Frontal cortex (tissue), 4 donors: ENCODE results near the gene FHOD3. TPM values are rescaled to one million over a fixed set of nuclear protein-coding genes. Genes with fewer than 3 reads are reported as not detected.

Experiments used
- DNase-seq, 2 donors: peaks; one replicate each; pipeline ENCODE4 v3.0.0; 2012; ENCODE audit warnings: low spot score in 2 of 2
- FAIRE-seq: peaks from 2 replicates; lab custom pipeline; 2012; peaks lifted over from hg19 to GRCh38; lab: Jason Lieb, UNC
- total RNA-seq: library from RNA; depleted of rRNA; stranded (reverse); fragments of >200 nt; gene quantifications from one replicate; pipeline ENCODE4 v1.2.3, GENCODE V29; 2014
- donor health status: control.
- donor health status: control.
- donor health status: control.

Gene FHOD3
- total RNA-seq, 1 donor from 2014 or later, result 46.9 TPM

- DNase-seq (no peak), FAIRE-seq (no peak)
Observed at GRCh38 chr18:36375118-36375517, 77.6 kb downstream of the FHOD3 start.

GRCh38 chr18:36376361-36376760 is 78.8 kb downstream of the FHOD3 start:
- DNase-seq, result no peak
- FAIRE-seq, result no peak

GRCh38 chr18:36377626-36378025 is 80.1 kb downstream of the FHOD3 start:
- no peak for FAIRE-seq
- DNase-seq, result no peak

- no peak for DNase-seq
- FAIRE-seq, result no peak
Observed at GRCh38 chr18:36378205-36378604, 80.7 kb downstream of the FHOD3 start.

GRCh38 chr18:36379435-36379984 is 82.0 kb downstream of the FHOD3 start:
- no peak for FAIRE-seq
- DNase-seq, result no peak

- DNase-seq (no peak), FAIRE-seq (no peak)
Observed at GRCh38 chr18:36380173-36380827, 82.8 kb downstream of the FHOD3 start.

- DNase-seq (no peak), FAIRE-seq (no peak)
Observed at GRCh38 chr18:36381075-36381474, 83.6 kb downstream of the FHOD3 start.

- DNase-seq (no peak), FAIRE-seq (no peak)
Observed at GRCh38 chr18:36382854-36383253, 85.3 kb downstream of the FHOD3 start.

GRCh38 chr18:36386150-36386920 is 88.8 kb downstream of the FHOD3 start:
- no peak for FAIRE-seq
- DNase-seq, result no peak

GRCh38 chr18:36387310-36387709 is 89.8 kb downstream of the FHOD3 start:
- FAIRE-seq, result no peak

GRCh38 chr18:36388310-36388709 is 90.8 kb downstream of the FHOD3 start:
- DNase-seq, result no peak
- FAIRE-seq, result no peak

More at GRCh38 chr18:36387310-36387709, 89.8 kb downstream of the FHOD3 start:
- DNase-seq, result no peak

GRCh38 chr18:36389027-36389426 is 91.5 kb downstream of the FHOD3 start:
- FAIRE-seq (no peak), DNase-seq (no peak)

- DNase-seq, result no peak
Observed at GRCh38 chr18:36389811-36390581, 92.5 kb downstream of the FHOD3 start.

GRCh38 chr18:36391426-36392145 is 94.1 kb downstream of the FHOD3 start:
- FAIRE-seq (no peak), DNase-seq (no peak)

More at GRCh38 chr18:36389811-36390581, 92.5 kb downstream of the FHOD3 start:
- FAIRE-seq, result no peak

GRCh38 chr18:36392164-36392978 is 94.9 kb downstream of the FHOD3 start:
- no peak for DNase-seq
- no peak for FAIRE-seq

GRCh38 chr18:36392979-36393287 is 95.4 kb downstream of the FHOD3 start:
- FAIRE-seq (no peak), DNase-seq (no peak)

- DNase-seq (no peak), FAIRE-seq (no peak)
Observed at GRCh38 chr18:36394486-36394885, 97.0 kb downstream of the FHOD3 start.

- FAIRE-seq, result no peak
- no peak for DNase-seq
Observed at GRCh38 chr18:36396190-36396589, 98.7 kb downstream of the FHOD3 start.

- no peak for DNase-seq
- FAIRE-seq, result no peak
Observed at GRCh38 chr18:36397033-36397432, 99.5 kb downstream of the FHOD3 start.
